Naive B cell (primary cell): ENCODE measurements around the gene PPP4R3A. TPM values are rescaled to one million over a fixed set of nuclear protein-coding genes. Genes with fewer than 3 reads are reported as not detected.
"Not testable (repeated sequence)": the region's sequence is repeated elsewhere in the genome, so short reads cannot be mapped to it uniquely, and the experiment has no call there.

Experiments used
- ATAC-seq, 2 donors: fragments of 150-1000 bp; cut with Tn5 transposase; 2 replicates each; pipeline ENCODE4 v1.10.0; 2021; ENCODE audit warnings: low read depth in 2 of 2, mild to moderate bottlenecking in 2 of 2, moderate library complexity in 2 of 2
- DNase-seq: peaks from one replicate; pipeline ENCODE4 v3.0.0; 2022
- H3K27ac Mint-ChIP-seq, 6 donors: one replicate each; pipeline ENCODE4 v1.8.0; 2020 to 2022; ENCODE audit warnings: mild to moderate bottlenecking in 6 of 6, mixed read lengths in 6 of 6, moderate library complexity in 5 of 6, inconsistent platforms in 2 of 6
- H3K27me3 Mint-ChIP-seq, 3 donors: one replicate each; pipeline ENCODE4 v1.8.0; 2021 to 2022; ENCODE audit warnings: mixed read lengths in 3 of 3, mild to moderate bottlenecking in 1 of 3
- H3K36me3 Mint-ChIP-seq, 2 donors: one replicate each; pipeline ENCODE4 v1.8.0; 2020 to 2022; ENCODE audit warnings: mixed read lengths in 2 of 2, inconsistent platforms in 1 of 2, mild to moderate bottlenecking in 1 of 2
- H3K4me1 Mint-ChIP-seq, 3 donors: one replicate each; pipeline ENCODE4 v1.8.0; 2020 to 2022; ENCODE audit warnings: mixed read lengths in 3 of 3, inconsistent platforms in 1 of 3, mild to moderate bottlenecking in 1 of 3, moderate library complexity in 1 of 3
- H3K4me3 Mint-ChIP-seq, 8 donors: one replicate each; pipeline ENCODE4 v1.8.0; 2020 to 2022; ENCODE audit warnings: mild to moderate bottlenecking in 8 of 8, mixed read lengths in 8 of 8, moderate library complexity in 8 of 8, inconsistent platforms in 2 of 8
- H3K9me3 Mint-ChIP-seq, 7 donors: one replicate each; pipeline ENCODE4 v1.8.0; 2020 to 2022; ENCODE audit warnings: mixed read lengths in 7 of 7, mild to moderate bottlenecking in 5 of 7, inconsistent platforms in 2 of 7, moderate library complexity in 1 of 7
- polyA plus RNA-seq, 6 donors: library from polyadenylated mRNA; unstranded; fragments of 300-500 nt; fragmentation: Illumina TruSeq; gene quantifications; one replicate each; pipeline ENCODE4 v1.2.3, GENCODE V29; 2021; ENCODE audit warnings: low read depth in 6 of 6

PPP4R3A gene
- polyA plus RNA-seq, 6 donors from 2014 or later, result 101 to 213 (median 115) TPM

GRCh38 chr14:91494392-91495065, 15.6 kb downstream of the PPP4R3A start:
- Mint-ChIP-seq H3K4me3 (peak overlapping the region in 7 of 8 donors; percentile 68 to 93 (median 77)), H3K27ac (peak overlapping the region; percentile 85 to 99 (median 97)), H3K4me1 (peaks cover 45 to 78% (median 68%) of the 10 kb centered on the region in 3 donors)
- not testable (repeated sequence) for H3K36me3 Mint-ChIP-seq, H3K27me3 Mint-ChIP-seq, H3K9me3 Mint-ChIP-seq
- peak; percentile 18 to 29 for ATAC-seq
- peak; percentile 35 for DNase-seq

GRCh38 chr14:91493169-91493568, 16.9 kb downstream of the PPP4R3A start:
- no peak for ATAC-seq
- H3K4me3 Mint-ChIP-seq, result peak overlapping the region in 3 of 8 donors; percentile 34 to 54 (median 53)
- H3K27ac Mint-ChIP-seq, result peak overlapping the region in 4 of 6 donors; percentile 72 to 90 (median 80)
- no peak for DNase-seq
- H3K27me3 Mint-ChIP-seq, result no peaks in the 10 kb centered on the region
- H3K36me3 Mint-ChIP-seq, result peaks cover 7 to 11% of the 10 kb centered on the region in 2 donors
- H3K4me1 Mint-ChIP-seq, result peaks cover 41 to 70% (median 69%) of the 10 kb centered on the region in 3 donors
- H3K9me3 Mint-ChIP-seq, result no peaks in the 10 kb centered on the region

- Mint-ChIP-seq H3K27me3 (no peaks in the 10 kb centered on the region), H3K36me3 (peaks cover 29 to 30% of the 10 kb centered on the region in 2 donors), H3K4me3 (peak overlapping the region in 2 of 8 donors; percentile 10 to 16), H3K4me1 (peaks cover 27 to 47% (median 42%) of the 10 kb centered on the region in 3 donors), H3K27ac (peak overlapping the region; percentile 74 to 92 (median 88)), H3K9me3 (no peaks in the 10 kb centered on the region)
- DNase-seq, result peak; percentile 20
- ATAC-seq, result peak; percentile 79 to 92
Measured at GRCh38 chr14:91484744-91485143, 25.4 kb downstream of the PPP4R3A start.

GRCh38 chr14:91484186-91484585, 25.9 kb downstream of the PPP4R3A start:
- Mint-ChIP-seq H3K9me3 (no peaks in the 10 kb centered on the region), H3K36me3 (peaks cover 25% of the 10 kb centered on the region in 2 donors), H3K27me3 (no peaks in the 10 kb centered on the region), H3K27ac (peak overlapping the region; percentile 64 to 92 (median 76)), H3K4me3 (no peak overlapping the region), H3K4me1 (peaks cover 27 to 43% (median 42%) of the 10 kb centered on the region in 3 donors)
- no peak for DNase-seq
- peak; percentile 20 to 41 for ATAC-seq

- Mint-ChIP-seq H3K4me1 (peaks cover 42 to 54% (median 51%) of the 10 kb centered on the region in 3 donors), H3K4me3 (no peak overlapping the region), H3K27me3 (no peaks in the 10 kb centered on the region), H3K27ac (peak overlapping the region in 4 of 6 donors; percentile 33 to 72 (median 56)), H3K36me3 (peaks cover 23 to 25% of the 10 kb centered on the region in 2 donors), H3K9me3 (no peaks in the 10 kb centered on the region)
- DNase-seq (no peak), ATAC-seq (no peak)
Measured at GRCh38 chr14:91482263-91483013, 27.7 kb downstream of the PPP4R3A start.

GRCh38 chr14:91477388-91477787, 32.7 kb downstream of the PPP4R3A start:
- H3K4me3 Mint-ChIP-seq, result peak overlapping the region in 7 of 8 donors; percentile 5 to 78 (median 38)
- ATAC-seq (peak; percentile 25 to 28), DNase-seq (no peak)
- H3K36me3 Mint-ChIP-seq, result peaks cover 15 to 25% of the 10 kb centered on the region in 2 donors
- no peaks in the 10 kb centered on the region for H3K27me3 Mint-ChIP-seq
- peaks cover 25 to 32% (median 31%) of the 10 kb centered on the region in 3 donors for H3K4me1 Mint-ChIP-seq
- no peaks in the 10 kb centered on the region for H3K9me3 Mint-ChIP-seq
- peak overlapping the region; percentile 8 to 89 (median 34) for H3K27ac Mint-ChIP-seq

GRCh38 chr14:91473046-91473445, 37.1 kb downstream of the PPP4R3A start:
- peak overlapping the region in 4 of 6 donors; percentile 16 to 73 (median 45) for H3K27ac Mint-ChIP-seq
- DNase-seq (no peak), ATAC-seq (no peak)
- H3K4me3 Mint-ChIP-seq, result no peak overlapping the region
- no peaks in the 10 kb centered on the region for H3K9me3 Mint-ChIP-seq
- peaks cover 9 to 18% (median 18%) of the 10 kb centered on the region in 3 donors for H3K4me1 Mint-ChIP-seq
- H3K36me3 Mint-ChIP-seq, result peaks cover 15 to 36% of the 10 kb centered on the region in 2 donors
- no peaks in the 10 kb centered on the region for H3K27me3 Mint-ChIP-seq

- DNase-seq (no peak), ATAC-seq (no peak)
- Mint-ChIP-seq H3K4me1 (peaks cover 0 to 10% (median 6%) of the 10 kb centered on the region in 3 donors), H3K4me3 (no peak overlapping the region), H3K27ac (peak overlapping the region in 4 of 6 donors; percentile 9 to 69 (median 36)), H3K9me3 (no peaks in the 10 kb centered on the region), H3K27me3 (no peaks in the 10 kb centered on the region), H3K36me3 (peaks cover 15 to 37% of the 10 kb centered on the region in 2 donors)
Measured at GRCh38 chr14:91470216-91470615, 39.9 kb downstream of the PPP4R3A start.

GRCh38 chr14:91466192-91466591, 43.9 kb downstream of the PPP4R3A start:
- no peaks in the 10 kb centered on the region for H3K27me3 Mint-ChIP-seq
- H3K27ac Mint-ChIP-seq, result peak overlapping the region in 3 of 6 donors; percentile 29 to 94 (median 79)
- peaks cover 0 to 6% (median 1%) of the 10 kb centered on the region in 3 donors for H3K4me1 Mint-ChIP-seq
- peaks cover 15 to 46% of the 10 kb centered on the region in 2 donors for H3K36me3 Mint-ChIP-seq
- no peak overlapping the region for H3K4me3 Mint-ChIP-seq
- H3K9me3 Mint-ChIP-seq, result no peaks in the 10 kb centered on the region
- ATAC-seq (no peak), DNase-seq (no peak)

- Mint-ChIP-seq H3K27me3 (no peaks in the 10 kb centered on the region), H3K4me1 (peaks cover 0 to 2% (median 0%) of the 10 kb centered on the region in 3 donors), H3K36me3 (peaks cover 17 to 38% of the 10 kb centered on the region in 2 donors), H3K4me3 (no peak overlapping the region), H3K9me3 (no peaks in the 10 kb centered on the region), H3K27ac (peak overlapping the region in 2 of 6 donors; percentile 29 to 30)
- ATAC-seq (no peak), DNase-seq (no peak)
Measured at GRCh38 chr14:91464615-91465205, 45.4 kb downstream of the PPP4R3A start.

- no peak overlapping the region for H3K4me3 Mint-ChIP-seq
- peaks cover 4 to 20% (median 6%) of the 10 kb centered on the region in 3 donors for H3K4me1 Mint-ChIP-seq
- no peak for DNase-seq
- H3K27ac Mint-ChIP-seq, result peak overlapping the region in 4 of 6 donors; percentile 11 to 69 (median 14)
- no peak for ATAC-seq
- peaks cover 17 to 31% of the 10 kb centered on the region in 2 donors for H3K36me3 Mint-ChIP-seq
- no peaks in the 10 kb centered on the region for H3K27me3 Mint-ChIP-seq
- no peaks in the 10 kb centered on the region for H3K9me3 Mint-ChIP-seq
Measured at GRCh38 chr14:91458612-91459011, 51.5 kb downstream of the PPP4R3A start.

- Mint-ChIP-seq H3K4me1 (peaks cover 4 to 20% (median 10%) of the 10 kb centered on the region in 3 donors), H3K4me3 (no peak overlapping the region), H3K9me3 (no peaks in the 10 kb centered on the region), H3K36me3 (peaks cover 5 to 17% of the 10 kb centered on the region in 2 donors), H3K27me3 (no peaks in the 10 kb centered on the region), H3K27ac (peak overlapping the region in 4 of 6 donors; percentile 42 to 86 (median 62))
- ATAC-seq (no peak), DNase-seq (no peak)
Measured at GRCh38 chr14:91456283-91456682, 53.8 kb downstream of the PPP4R3A start.

- Mint-ChIP-seq H3K4me1 (peaks cover 4 to 20% (median 12%) of the 10 kb centered on the region in 3 donors), H3K4me3 (peak overlapping the region in 1 of 8 donors; percentile 53), H3K36me3 (peaks cover 0 to 13% of the 10 kb centered on the region in 2 donors), H3K27ac (peak overlapping the region in 5 of 6 donors; percentile 42 to 86 (median 85)), H3K27me3 (no peaks in the 10 kb centered on the region), H3K9me3 (no peaks in the 10 kb centered on the region)
- ATAC-seq (no peak), DNase-seq (no peak)
Measured at GRCh38 chr14:91454580-91454979, 55.5 kb downstream of the PPP4R3A start.
